ENCODE measurements around the gene MCTP2.

Gene MCTP2

DNA sequence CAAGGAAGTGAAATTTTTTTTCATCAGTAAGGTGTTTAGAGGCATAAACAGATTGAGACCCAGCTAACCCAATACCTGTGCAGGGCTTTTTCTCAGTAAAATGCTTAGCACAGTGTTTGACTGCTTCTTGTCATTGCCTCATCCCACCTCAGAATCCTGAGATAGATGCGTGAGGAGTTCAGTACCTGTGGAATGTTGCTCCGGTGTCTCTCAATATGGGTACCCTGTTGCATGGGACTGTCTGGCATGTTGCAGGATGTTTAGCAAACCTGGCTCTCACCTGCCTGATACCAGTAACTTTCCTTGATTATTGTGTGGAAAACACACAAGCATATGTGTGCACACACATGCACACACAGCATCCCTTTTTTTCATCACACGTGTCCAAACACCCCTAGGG, 128.4 kb downstream of the MCTP2 start:
- DNase-seq, result no peak

DNA sequence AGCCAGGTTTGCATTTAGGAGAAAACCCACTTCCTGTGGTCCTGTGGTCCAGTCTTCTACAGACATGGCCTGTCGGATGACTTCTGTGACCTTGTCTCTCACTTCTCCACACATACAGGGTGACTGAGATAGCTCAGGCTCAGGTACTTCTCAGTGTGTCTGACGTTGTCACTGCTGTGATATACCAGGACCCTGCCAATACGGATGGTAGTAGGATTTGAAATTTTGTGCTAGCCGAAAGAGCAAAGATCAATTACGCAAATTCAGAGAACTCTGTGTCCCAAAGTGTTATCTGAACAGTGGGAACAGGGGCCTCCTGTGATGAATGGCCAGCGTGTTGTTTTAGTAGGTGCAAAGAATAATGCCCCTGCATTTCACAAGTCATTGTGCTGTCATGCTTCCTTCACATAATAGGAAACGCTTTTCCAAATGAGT, 128.9 kb downstream of the MCTP2 start:
- DNase-seq, result no peak

DNA sequence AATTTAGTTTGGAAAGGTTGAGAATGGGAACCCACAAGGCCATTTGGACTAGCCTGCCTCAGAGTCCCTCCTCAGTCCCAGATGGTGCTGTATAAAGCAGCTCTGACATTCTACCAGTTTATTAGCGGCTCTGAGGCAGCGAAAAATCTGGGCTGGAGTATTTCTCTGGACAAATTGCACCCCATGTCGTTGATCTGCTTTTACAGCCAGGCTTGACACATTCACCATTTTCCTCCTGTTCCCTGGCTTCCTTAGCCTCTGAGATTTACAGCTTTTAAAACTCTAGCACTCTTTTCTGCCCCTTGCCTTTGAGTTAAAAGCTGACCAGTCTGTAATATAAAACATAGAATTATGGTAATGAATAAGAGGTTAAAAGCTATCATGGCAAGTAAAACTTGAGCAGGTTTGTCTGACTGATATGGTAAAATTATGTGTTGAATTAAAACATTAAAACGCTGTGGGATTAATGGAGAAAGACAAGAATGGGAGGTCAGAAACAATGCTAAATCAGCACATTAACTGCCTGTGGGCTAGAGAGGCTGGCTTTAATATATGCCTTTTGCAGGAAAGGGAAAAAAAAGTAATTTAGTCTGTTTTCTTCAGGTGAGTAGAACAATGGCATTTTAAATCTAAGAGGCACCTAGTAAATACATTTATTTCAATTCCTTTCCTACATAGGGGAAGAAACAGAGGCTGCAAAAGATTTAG, 131.2 kb downstream of the MCTP2 start:
- DNase-seq, result no peak

DNA sequence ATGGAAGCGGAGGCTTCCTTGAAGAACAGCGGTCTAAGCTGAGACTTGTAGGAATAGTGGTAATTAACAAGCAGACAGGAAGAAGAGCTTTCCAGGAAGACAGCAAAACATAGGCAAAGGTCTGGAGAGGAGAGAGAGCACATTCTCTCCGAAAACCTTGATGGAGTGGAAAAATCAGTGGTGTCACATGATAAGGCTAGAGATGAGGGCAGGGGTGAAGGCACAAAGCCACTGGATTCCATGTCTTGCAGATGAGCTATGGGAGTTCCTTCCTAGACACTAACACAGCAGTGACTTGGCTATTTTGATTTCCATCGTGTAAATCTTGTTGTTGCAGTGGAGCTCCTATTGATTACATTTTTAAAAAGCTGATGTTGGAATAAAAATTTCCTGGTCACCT, 132.0 kb downstream of the MCTP2 start:
- no peak for DNase-seq

DNA sequence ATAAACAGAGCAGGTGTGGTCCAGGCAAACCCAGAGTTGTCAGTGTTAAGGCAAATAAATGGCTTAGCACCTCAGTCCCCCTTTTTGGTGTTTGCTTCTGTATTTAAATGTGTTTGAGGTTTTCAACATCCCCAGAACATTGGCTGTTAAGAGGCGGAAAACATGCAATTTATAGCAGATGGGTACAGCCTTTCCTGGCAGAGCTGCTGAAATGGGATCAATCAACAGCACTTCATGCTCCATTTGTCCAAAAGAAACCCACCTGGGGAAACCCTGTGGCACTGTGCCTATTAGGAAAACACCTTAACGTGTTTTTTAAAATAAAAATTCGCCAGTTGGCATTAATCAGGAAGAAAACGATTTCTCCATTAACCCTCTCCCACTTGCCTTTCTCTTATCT, 135.4 kb downstream of the MCTP2 start:
- DNase-seq, result peak; percentile 81

DNA sequence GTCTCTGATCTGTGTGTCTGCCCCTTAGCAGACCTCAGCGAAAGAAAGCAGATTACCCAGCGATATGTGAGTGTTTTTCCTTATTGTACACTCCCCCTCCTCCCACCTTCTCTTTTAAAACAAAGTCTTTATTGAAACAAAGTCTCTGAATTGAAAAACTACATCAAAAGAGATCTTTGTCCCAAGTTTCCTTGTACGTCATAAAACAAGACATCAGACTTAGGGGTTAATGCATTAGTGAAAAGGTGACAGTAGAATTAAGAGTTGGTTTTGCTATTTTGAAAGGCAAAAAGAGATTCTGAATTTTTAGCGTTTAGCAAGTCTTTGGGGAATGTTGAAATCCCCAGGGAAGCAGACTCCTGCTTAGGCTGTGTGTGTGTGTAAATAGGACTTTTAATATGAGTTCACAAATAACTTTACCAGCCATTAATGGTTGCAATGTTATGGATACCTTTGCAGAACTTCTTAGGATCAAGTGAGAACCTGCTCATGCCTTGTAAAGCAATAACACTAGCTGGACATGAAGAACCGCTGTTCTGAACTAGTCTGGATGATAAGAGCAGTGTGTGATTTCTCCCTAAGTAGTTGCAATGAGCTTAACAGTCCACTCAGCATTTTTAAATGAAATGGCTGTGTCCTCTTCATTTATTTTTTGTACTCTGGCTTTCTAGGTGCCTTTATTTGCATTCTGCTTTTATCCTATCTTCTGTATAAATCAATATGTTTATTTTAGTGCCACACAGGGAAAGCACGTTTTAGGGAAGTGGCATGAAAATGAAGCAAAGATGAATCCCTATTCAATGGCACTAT, 136.6 kb downstream of the MCTP2 start:
- DNase-seq, result no peak

DNA sequence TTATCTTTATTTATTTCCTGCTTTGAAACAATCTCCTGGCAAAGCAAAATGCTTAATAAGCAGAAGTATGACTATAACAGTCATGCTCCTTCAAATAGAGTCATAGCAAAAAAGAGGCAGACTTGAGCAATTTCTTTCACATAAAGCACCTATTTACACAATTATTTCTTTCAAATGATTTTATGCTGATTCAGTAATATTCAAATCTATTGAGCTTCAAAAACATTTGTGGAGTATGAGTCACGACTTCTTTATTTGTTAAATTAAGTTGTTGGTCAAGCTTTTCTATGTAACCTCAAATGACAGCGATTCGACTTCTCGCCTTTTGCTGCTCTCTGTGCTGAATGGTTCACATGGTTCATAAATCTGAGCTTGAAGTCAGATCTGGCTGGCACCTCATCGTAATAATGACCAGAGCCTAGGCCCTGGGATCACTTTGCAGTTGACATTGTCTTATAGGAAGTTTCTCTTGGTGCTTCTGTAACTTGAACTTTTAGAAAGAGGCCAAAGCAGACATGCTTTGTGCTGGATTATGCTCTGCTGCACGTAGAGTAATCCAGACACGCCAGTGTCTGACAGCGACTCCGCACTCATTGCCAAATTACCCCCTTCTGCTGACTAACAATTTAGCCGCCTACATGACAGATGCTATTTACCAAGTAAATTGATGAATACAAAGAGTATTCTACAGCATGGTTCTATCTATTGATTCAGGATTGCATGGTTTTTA, 139.0 kb downstream of the MCTP2 start:
- peak; percentile 67 for DNase-seq

DNA sequence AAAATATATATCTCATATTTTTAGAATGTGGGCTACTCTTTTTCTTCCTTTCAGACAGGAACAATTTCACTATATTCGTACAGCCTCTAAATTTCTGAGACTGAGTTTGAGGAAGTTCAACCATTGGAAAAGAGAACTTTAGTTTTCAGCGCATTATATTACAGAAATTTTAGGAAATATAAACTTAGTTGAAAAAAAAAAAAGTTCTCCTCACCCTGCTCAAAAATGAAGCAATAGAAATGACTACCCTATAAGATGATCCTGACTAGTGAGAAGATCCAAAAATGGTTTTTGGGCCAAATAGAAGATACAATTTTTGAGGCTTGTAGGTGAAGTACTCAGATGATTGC, 139.6 kb downstream of the MCTP2 start:
- no peak for DNase-seq

DNA sequence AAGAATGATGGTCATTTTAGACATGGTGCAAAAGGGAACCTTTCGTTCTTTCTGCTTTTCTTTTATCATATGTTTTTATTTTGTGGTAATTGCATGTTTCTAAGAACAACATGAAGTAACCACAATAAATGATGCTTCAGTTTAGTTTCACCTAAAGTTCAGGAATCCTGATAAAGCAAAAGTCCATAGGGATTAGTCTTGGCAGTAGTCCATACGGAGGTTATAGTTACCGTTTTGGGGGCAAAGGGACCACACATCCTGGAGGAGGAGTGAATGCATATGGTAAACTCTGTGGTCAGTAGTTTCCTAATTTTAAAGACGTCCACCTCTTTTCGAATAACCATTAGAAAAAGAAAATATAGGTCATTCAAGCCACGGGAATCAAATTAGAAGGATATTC, 141.5 kb downstream of the MCTP2 start:
- no peak for DNase-seq

DNA sequence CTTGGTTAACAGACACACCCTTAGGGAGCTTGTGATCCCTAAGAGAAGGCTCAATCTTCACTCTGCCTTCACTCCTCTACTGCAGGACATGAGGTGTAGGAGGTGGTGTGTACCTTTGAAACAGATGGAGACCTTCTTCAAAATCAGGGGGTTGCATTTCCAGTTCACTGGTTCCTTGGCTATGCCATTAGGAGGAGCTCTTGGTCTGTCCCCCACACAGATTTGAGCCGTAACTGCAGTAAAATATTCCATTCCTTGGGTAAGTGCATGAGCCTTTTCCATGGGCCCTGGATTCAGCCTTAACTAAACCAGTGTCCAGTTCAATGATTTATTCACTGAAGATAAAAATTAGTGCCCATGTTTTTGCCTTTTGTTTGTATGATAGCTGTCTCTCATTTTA, 144.6 kb downstream of the MCTP2 start:
- no peak for DNase-seq

DNA sequence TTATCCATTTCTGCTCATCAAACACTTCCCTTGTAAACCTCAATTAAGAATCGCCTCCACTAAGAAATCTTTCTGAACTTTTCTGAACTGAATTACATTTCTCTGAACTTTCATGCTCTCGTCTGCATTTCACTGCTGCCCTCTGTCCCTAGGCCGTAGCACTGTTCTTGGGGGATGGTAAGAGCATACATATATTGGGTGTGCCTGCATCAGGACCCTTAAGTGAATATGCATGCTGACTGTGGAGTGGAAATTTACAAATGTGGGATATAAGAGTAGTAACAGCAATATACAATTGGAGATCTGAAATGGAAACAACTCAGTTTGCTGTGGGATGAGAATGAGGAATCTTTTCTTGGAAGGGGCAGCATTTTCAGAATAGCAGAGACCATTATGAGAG, 148.6 kb downstream of the MCTP2 start:
- no peak for DNase-seq

DNA sequence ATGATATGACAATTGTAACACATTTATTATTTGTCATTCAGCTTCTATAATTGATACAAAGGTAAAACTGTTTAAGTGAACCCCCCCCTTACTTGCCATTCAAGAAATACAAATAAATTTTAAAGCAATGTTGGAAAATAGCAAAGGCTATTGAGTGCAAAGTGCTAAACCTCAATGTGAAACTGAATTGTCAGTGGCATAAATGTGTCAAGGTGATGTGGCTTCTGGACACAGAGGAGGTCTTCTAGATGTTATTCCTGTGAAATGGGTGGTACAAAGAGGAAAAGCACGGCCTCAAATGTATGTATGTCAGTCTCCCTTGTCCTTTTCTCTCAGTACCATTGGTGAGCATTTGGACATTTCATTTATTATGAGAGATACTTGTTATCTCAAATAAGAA, 149.4 kb downstream of the MCTP2 start:
- no peak for DNase-seq

DNA sequence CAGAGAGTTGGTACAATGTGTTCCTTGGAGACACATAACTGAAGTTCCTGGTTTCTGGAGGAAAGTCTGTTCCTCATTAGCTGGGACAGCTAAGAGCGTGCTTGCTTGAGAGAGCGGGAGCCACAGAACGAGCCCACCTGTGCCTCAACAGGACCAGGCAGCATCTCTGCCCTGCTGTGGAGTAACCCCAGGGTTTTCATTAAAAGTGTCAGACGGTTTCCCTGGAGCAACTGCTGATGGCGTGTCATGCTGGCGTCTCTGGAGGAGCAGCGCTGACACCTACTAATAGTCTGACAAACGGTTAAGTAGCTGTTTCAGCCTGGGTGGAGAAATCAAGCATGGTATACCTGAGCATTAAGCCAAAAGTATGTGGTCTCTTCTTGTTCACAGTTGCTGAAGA, 150.0 kb downstream of the MCTP2 start:
- DNase-seq, result no peak

DNA sequence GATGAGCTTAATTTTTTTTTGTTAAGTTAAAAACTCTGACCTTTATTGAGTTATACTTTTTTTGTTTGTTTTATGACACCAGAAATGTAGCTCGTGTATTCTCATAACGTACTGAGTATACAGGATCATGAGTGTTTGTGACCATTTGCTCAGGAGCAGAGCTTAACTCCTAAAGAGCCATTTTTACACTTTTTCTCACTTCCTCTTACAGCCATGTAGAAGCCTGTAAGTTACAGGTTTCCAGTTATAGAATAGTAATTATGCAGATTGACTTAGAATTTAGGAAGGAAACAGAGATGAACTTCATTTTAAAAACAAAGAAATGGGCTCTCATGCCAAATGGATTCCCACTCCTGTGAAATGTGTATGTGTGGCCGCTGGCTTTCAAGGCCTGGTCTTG, 151.7 kb downstream of the MCTP2 start:
- no peak for DNase-seq

DNA sequence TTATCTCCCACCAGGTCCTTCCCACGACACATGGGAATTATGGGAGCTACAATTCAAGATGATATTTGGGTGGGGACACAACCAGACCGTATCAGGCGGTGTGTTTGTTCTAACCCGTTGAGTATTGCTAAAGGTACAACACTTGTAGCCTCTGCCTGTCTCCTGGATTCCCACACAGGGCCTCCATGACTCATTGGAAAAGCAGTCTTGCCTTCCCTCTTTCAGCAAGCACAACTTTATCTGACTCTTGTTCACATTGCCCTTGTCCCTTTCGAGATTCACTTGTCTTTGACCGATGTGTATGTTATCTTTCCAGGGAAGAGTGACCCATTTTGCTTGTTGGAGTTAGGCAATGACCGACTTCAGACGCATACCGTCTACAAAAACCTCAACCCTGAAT, 152.3 kb downstream of the MCTP2 start:
- no peak for DNase-seq

DNA sequence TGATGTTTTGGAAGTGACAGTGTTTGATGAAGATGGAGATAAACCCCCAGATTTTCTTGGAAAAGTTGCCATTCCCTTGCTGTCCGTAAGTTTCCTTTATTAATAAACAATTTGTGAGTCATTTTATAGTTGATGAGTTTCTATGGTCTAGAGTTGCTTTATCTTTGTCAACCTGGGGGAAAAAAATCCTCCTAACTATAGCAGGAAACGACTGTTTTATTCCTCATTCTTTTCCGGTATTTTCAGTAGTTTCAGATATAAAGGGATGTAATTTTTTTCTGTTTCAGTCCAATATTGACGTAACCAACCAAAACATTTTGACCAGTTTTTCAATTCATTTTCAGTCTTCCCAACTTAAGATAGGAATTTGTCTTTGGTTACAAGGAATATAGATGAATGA, 154.1 kb downstream of the MCTP2 start:
- DNase-seq, result no peak

DNA sequence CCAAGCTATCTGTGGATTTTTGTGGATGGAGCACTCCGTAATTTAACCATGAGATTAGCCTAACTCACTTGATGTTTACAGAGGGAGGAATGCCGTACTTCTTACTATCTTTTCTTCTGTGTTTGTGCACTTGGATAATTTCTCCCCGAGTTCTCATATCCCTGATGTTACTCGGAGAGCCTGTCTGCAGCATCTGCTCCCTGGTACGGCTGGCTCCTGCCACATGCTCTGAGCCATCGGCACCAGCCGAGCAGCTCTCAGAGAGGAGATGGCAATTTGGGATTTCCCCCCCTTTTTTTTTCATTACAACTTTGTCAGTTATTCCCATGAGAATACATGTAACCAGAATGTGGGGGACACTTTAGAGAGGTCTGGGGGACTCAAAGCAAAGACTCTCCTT, 155.0 kb downstream of the MCTP2 start:
- no peak for DNase-seq

DNA sequence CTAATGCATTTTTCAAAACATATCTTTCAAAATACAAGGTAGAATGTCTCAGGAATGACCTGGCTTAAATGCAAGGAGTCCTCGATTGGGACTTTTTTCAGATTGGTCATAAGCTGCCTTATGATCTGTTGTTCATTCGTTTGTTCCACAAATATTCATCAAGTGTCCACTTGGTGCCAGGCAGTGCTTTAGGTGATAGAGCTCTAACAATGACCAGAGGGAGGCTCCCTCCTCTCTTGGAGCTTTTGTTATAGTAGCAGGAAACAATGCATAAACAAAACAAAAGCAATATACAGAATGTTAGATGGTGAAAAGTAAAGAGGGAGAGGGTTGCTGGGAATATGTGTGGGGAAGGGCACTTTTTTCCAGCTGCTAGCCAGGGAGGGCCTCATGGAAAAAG, 156.1 kb downstream of the MCTP2 start:
- no peak for DNase-seq

DNA sequence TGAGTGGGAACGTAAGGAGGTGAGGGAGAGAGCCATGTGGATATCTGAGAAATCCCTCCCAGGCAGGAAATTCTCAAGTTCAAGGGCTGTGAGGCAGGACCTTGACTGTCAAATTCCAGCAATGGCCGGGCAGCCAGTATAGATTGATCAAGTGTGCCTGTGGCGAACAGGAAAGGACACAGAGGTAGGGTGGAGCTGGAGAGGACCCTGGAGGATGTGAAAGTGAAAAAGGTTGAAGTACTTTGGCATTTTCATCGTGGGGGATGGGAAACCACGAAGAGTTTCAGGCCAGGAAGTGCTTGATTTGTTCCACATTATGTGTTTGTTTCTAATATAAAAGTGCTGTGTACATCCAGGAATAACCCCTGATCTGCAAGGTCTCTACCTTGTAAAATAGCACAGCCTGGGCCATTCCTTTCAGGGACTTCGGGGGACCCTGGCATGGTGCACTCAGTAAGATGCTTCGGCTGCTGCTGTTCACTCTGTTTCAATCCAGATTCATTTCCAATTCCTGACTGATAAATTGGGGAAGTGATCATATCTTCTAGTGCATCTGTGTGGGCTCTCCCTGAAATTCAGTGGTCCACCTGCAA, 156.6 kb downstream of the MCTP2 start:
- no peak for DNase-seq

DNA sequence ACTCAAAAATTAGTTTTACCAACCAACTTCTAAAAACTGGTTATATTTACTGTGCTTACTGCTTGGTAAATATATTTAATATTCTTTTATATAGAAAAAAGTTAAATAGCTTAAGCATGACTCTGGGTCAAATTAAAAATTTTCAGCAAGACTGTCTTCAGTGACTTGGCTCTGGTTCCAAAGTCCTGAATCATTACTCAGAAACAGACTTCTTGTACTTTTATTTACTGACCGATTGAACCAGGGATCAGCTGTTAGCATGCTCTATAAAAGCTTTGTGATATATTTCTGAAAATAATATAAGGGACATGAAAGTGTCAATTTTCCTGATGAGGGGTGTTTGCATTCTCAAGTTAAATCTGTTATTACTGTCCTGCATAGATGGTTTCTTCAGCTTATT, 164.3 kb downstream of the MCTP2 start:
- DNase-seq, result no peak

DNA sequence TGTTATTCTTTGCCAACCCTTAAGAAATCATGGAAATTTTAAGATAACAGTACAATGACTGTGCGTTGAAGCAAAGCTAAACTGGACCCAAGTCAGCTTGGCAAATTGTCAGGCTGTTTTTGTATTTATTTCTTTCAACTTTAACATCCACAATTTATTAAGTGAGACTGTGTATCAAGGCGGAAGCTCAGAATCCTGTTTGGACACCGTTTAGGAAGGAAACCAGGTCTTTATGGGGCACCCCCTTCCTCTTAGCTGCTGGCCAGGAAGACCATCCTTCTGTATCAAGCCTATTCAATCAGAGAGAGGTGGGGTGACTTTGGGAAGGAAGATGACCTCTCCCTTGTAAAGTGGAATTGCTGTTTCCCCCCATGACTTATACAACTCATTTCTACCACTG, 166.0 kb downstream of the MCTP2 start:
- DNase-seq, result no peak

DNA sequence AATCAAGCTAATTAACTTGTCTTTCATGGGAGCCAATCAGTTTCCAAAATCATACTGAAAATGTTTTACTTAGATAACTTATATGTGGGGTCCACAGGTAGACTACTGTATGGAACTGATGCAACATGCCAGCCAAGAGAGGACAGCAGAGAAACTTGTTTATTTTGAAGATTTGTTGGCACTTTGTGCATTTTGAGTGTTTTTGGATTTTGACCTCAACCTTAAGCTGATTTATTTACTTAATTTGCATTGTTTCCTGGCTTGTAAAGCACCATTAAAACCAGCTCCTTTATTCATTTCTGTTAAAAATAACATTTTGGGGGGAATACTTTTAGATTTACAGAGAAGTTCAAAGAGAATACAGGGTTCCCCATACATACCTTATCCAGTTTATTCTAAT, 166.6 kb downstream of the MCTP2 start:
- no peak for DNase-seq

DNA sequence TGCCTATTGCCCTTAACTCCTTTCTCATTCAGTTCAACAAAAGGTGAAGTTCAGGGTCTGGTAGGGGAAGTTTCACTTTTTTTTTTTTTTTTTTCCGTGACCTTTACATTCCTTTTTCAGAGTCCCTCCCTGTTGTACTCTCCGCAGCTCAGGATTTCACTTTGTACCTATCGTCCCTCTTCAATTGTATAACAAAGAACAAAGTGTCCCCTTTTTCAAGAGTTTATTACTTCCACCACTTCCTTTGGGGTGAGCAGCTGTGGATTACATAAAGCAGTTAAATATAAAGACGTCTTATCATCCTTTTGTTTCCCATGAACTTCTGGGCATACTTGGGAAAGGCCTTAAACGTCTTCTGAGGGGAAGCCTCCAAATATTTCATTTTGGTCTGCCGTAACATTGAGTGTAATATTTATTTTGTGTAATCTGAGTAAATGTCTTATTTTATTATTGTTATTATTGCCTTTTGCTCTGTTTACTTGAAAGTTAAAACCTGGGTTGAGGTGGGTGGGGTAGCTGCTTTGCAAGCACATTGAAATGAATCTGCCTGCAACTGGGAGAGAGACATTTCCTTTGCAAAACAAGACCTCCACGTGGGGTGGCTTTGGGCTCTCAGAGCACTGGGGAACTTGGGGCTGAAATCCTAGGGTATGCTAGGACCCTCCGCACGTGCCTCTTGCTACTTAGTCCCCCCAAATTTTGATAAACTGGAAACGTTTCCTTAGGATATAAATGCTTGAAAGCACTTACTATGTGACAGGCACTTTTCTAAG, 169.4 kb downstream of the MCTP2 start:
- no peak for DNase-seq
